ENCODE results near the gene LRRC28. TPM values are rescaled to one million over a fixed set of nuclear protein-coding genes. Genes with fewer than 3 reads are reported as not detected.

Gene LRRC28
- total RNA-seq, 1 donor from 2014 or later, result 33.0 TPM

DNA sequence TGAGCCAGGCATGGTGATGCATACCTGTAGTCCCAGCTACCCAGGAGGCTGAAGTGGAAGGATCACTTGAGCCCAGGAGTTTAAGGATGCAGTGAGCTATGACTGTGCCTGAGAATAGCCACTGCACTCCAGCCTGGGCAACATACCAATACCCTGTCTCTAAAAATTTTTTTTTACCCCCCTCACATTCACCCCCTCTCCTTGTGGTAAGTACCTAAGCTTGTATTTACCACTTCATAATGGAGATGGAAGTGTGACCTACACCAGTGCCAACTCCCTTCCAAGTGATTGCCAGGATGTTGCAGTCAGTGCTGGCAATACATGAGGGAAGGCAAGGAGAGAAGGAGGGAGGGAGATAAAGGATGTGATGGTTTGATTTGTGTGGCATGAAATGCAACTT is 84.2 kb downstream of the LRRC28 start:
- peaks cover 13% of the 10 kb centered on the region for H3K4me1 Mint-ChIP-seq (ENCODE audit: unreplicated experiment)
- H3K27ac Mint-ChIP-seq (ENCODE audit: unreplicated experiment), result no peak overlapping the region
- H3K36me3 Mint-ChIP-seq (ENCODE audit: low read depth, unreplicated experiment), result no peaks in the 10 kb centered on the region
- H3K27me3 Mint-ChIP-seq (ENCODE audit: unreplicated experiment), result no peaks in the 10 kb centered on the region
- no peaks in the 10 kb centered on the region for H3K9me3 Mint-ChIP-seq (ENCODE audit: unreplicated experiment)
- TF ChIP-seq, protein P1, sequence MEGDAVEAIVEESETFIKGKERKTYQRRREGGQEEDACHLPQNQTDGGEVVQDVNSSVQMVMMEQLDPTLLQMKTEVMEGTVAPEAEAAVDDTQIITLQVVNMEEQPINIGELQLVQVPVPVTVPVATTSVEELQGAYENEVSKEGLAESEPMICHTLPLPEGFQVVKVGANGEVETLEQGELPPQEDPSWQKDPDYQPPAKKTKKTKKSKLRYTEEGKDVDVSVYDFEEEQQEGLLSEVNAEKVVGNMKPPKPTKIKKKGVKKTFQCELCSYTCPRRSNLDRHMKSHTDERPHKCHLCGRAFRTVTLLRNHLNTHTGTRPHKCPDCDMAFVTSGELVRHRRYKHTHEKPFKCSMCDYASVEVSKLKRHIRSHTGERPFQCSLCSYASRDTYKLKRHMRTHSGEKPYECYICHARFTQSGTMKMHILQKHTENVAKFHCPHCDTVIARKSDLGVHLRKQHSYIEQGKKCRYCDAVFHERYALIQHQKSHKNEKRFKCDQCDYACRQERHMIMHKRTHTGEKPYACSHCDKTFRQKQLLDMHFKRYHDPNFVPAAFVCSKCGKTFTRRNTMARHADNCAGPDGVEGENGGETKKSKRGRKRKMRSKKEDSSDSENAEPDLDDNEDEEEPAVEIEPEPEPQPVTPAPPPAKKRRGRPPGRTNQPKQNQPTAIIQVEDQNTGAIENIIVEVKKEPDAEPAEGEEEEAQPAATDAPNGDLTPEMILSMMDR (IDR thresholded peaks at IDR 0.05; ENCODE audit: unreplicated experiment), result no peak
- no peak overlapping the region for H3K4me3 Mint-ChIP-seq (ENCODE audit: unreplicated experiment)
- no peak for DNase-seq (ENCODE audit: low spot score)

DNA sequence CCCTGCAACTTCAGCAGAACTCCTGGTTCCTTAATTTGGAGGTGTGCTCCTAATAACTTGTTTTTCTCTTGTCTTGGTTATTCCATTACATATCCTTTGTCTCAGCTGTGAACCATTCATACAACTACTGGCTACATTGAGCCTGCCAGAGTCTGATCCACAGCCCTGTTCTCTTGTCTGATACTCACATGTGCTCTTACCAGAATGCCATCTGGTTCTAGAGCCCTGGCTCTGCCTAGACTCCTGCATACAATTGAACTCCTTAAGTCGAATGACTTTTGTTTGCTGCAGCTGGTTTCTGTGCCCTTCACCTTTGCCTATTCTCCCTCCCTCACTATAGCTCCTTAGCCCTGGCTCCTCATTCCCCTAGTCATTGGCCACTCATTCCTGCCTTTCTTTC is 85.5 kb downstream of the LRRC28 start:
- no peak overlapping the region for H3K4me3 Mint-ChIP-seq (ENCODE audit: unreplicated experiment)
- no peaks in the 10 kb centered on the region for H3K9me3 Mint-ChIP-seq (ENCODE audit: unreplicated experiment)
- no peaks in the 10 kb centered on the region for H3K36me3 Mint-ChIP-seq (ENCODE audit: low read depth, unreplicated experiment)
- DNase-seq (ENCODE audit: low spot score), result no peak
- H3K27me3 Mint-ChIP-seq (ENCODE audit: unreplicated experiment), result no peaks in the 10 kb centered on the region
- H3K4me1 Mint-ChIP-seq (ENCODE audit: unreplicated experiment), result peaks cover 13% of the 10 kb centered on the region
- TF ChIP-seq, protein P1 (IDR thresholded peaks at IDR 0.05; ENCODE audit: unreplicated experiment), result no peak
- no peak overlapping the region for H3K27ac Mint-ChIP-seq (ENCODE audit: unreplicated experiment)

DNA sequence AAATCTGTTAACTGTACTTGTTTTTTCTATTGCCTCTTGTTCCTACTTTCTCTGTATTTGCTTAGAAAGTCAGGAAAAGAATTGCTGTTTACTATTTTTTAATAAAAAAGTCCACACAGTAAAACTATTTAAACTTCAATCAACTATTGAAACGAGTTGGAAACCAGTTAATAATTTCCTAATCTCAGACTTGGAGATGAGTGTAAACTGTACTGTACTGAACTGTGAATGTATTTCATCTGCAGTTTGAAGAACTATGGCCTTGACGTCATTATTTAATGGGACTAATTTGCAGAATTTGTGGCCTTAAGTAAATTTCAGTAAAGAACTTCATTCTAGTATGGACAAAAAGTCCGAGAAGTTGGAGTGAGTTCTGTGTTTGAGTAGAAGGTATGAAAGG is 89.1 kb downstream of the LRRC28 start:
- TF ChIP-seq, protein P1 (IDR thresholded peaks at IDR 0.05; ENCODE audit: unreplicated experiment), result no peak
- no peaks in the 10 kb centered on the region for H3K9me3 Mint-ChIP-seq (ENCODE audit: unreplicated experiment)
- peaks cover 11% of the 10 kb centered on the region for H3K4me1 Mint-ChIP-seq (ENCODE audit: unreplicated experiment)
- no peak overlapping the region for H3K4me3 Mint-ChIP-seq (ENCODE audit: unreplicated experiment)
- no peak for DNase-seq (ENCODE audit: low spot score)
- H3K27me3 Mint-ChIP-seq (ENCODE audit: unreplicated experiment), result no peaks in the 10 kb centered on the region
- no peaks in the 10 kb centered on the region for H3K36me3 Mint-ChIP-seq (ENCODE audit: low read depth, unreplicated experiment)
- no peak overlapping the region for H3K27ac Mint-ChIP-seq (ENCODE audit: unreplicated experiment)

DNA sequence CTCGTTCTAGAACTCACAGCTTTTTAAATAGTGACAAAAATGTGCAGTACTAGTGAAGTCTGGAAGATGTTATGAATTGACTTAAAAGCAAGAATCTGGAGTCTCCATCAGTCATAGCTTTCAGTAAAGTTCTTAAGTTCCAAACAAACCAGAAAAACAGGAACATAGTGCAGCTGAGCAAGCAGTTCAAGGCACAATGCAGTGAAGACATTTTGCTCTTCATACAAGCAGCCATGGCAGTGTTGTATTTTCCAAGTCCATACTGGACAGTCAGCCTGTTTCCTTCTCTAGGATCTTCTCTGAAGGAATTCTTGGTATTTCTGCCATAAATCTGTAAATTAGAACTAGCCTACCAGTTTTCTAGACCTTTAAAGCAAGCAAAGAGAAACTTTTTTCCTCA is 90.5 kb downstream of the LRRC28 start:
- no peak overlapping the region for H3K27ac Mint-ChIP-seq (ENCODE audit: unreplicated experiment)
- H3K9me3 Mint-ChIP-seq (ENCODE audit: unreplicated experiment), result no peaks in the 10 kb centered on the region
- no peak for DNase-seq (ENCODE audit: low spot score)
- TF ChIP-seq, protein P1 (IDR thresholded peaks at IDR 0.05; ENCODE audit: unreplicated experiment), result no peak
- no peaks in the 10 kb centered on the region for H3K36me3 Mint-ChIP-seq (ENCODE audit: low read depth, unreplicated experiment)
- H3K27me3 Mint-ChIP-seq (ENCODE audit: unreplicated experiment), result no peaks in the 10 kb centered on the region
- H3K4me1 Mint-ChIP-seq (ENCODE audit: unreplicated experiment), result peaks cover 11% of the 10 kb centered on the region
- H3K4me3 Mint-ChIP-seq (ENCODE audit: unreplicated experiment), result no peak overlapping the region

DNA sequence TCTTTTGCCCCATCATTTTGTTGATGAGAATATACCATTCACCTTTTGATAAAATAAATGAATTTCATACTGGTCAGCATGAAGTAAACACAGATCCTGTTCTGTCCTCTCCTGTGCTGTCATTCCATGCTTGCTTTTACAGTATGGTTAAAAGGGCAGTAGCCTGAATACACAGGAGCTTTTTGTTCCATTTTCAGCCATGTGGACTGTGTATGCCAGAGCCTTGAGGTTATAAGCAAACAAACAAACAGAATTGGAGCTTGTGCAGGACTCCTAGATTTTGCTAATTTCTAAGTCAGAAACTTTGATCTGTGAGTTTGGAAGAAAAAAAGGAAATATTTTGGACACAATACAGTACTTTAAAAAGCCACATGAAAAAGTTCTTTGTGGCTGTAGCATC is 91.9 kb downstream of the LRRC28 start:
- no peak overlapping the region for H3K27ac Mint-ChIP-seq (ENCODE audit: unreplicated experiment)
- H3K27me3 Mint-ChIP-seq (ENCODE audit: unreplicated experiment), result no peaks in the 10 kb centered on the region
- no peaks in the 10 kb centered on the region for H3K9me3 Mint-ChIP-seq (ENCODE audit: unreplicated experiment)
- H3K4me3 Mint-ChIP-seq (ENCODE audit: unreplicated experiment), result no peak overlapping the region
- TF ChIP-seq, protein P1 (IDR thresholded peaks at IDR 0.05; ENCODE audit: unreplicated experiment), result no peak
- no peaks in the 10 kb centered on the region for H3K36me3 Mint-ChIP-seq (ENCODE audit: low read depth, unreplicated experiment)
- peaks cover 11% of the 10 kb centered on the region for H3K4me1 Mint-ChIP-seq (ENCODE audit: unreplicated experiment)
- DNase-seq (ENCODE audit: low spot score), result no peak

Measured in endothelial cell (in vitro differentiated cells).